AG04450 (cell line): ENCODE measurements around the gene TTC6. TPM values are rescaled to one million over a fixed set of nuclear protein-coding genes. Genes with fewer than 3 reads are reported as not detected.
A peak's percentile ranks its signal among the peaks of the same experiment; 100 is the strongest.

Experiments used
- CTCF ChIA-PET: fragments of 300-600, 350-600 bp; formaldehyde crosslinking; extraction: SDS; loops from one replicate; lab custom pipeline; 2022; ENCODE audit warnings: antibody characterized with exemption, inconsistent platforms; lab: Charles Lee
- POLR2A ChIA-PET: fragments of 350-600 bp; formaldehyde crosslinking; extraction: SDS; loops from one replicate; lab custom pipeline; 2021; ENCODE audit warnings: antibody characterized with exemption, inconsistent platforms; lab: Yijun Ruan, JAX
- DNase-seq: peaks from one replicate; pipeline ENCODE4 v3.0.0-alpha.2; 2011; ENCODE audit warnings: low read depth, low spot score
- H3K27ac ChIP-seq: one replicate; pipeline ENCODE4 v1.5.1; 2012; ENCODE audit warnings: low read depth, low read length, control low read depth
- H3K27me3 ChIP-seq: one replicate; pipeline ENCODE4 v1.6.0; 2012; ENCODE audit warnings: low read length; ENCODE audit not compliant: control insufficient read depth, insufficient read depth
- H3K4me3 ChIP-seq: 2 replicates; pipeline ENCODE4 v1.5.1; 2011; ENCODE audit warnings: mild to moderate bottlenecking, low read depth, low read length, control low read depth
- H3K9me3 ChIP-seq: 2 replicates; pipeline ENCODE4 v1.5.1; 2012; ENCODE audit warnings: low read length; ENCODE audit not compliant: control insufficient read depth, insufficient read depth
- CTCF ChIP-seq: IDR thresholded peaks from 2 replicates; pipeline ENCODE4 v1.5.1; 2011; ENCODE audit warnings: low read depth, low read length, control low read depth, inconsistent platforms
- polyA minus RNA-seq: library from RNA; depleted of rRNA, polyadenylated mRNA; stranded (reverse); fragments of >200 nt; gene quantifications from 2 replicates; pipeline ENCODE4 v1.2.3, GENCODE V29; 2011; rRNA and poly(A)+ RNA removed
- polyA plus RNA-seq: library from polyadenylated mRNA; depleted of rRNA; stranded (reverse); fragments of >200 nt; gene quantifications from 2 replicates; pipeline ENCODE4 v1.2.3, GENCODE V29; 2011; rRNA removed

TTC6 gene, protein sequence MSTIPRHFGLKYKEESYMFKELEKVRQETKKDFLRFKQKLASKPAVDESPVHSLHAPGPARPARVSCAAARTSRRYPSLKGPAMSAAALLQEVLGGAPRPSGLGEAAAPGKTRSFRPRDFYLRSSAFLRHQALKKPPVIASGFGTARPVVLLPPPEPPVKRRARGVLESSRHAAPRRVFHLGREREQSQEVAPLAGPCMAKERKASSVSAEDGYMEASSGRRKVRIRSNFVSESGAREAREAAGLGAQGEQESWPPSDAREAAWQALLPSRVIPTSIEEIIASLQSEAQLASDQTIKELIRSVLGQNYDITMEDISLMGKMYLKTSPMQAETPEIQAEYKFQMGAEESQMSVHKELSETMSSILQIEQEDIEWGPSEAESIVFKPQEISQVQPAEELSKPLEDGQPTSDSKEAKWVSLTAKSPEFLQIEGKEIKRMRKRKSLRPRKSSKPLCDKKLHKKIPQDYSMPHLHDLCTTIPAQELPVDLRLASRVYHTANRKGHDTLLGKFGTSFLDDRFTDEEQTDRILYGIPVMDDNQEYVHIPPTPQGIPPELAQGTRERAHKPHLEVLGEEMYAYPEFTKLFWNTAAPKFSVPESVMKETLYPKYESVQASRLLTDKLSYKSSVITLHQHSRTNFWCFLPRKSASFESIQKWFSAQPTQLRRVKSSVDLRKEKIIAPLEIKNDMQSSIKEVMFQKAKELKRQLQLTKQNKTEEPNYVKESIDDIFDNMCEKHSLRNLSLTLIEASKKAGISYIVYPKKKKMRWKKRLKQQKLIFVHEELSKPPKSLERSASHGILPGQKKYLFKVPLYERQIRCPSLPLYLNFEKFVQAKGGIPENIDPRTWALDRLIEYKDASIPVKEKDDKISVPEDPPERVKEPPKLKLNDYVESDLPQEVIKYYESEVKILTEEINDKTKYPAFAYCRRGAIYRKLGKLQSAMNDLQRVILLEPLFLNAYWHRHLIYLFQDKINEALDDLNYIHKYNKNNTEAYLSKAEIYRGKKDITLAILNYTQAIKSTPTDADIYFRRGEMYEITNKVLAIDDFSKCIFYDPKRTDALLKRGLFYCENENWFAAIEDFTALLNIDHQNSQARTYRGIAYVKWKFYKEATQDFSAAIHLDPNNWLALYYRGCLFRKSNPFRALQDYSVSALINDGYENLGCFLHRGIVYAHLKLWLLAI (N-terminal part only)
- 0.01 TPM in 1 of 2 replicates, not detected in the other for polyA plus RNA-seq
- not detected in 2 replicates for polyA minus RNA-seq

- H3K27ac ChIP-seq, result no peak within 1 kb of the TSS
- H3K4me3 ChIP-seq, result peak within 1 kb of the TSS; percentile 61
- peaks cover 83% of the 10 kb centered on the region for H3K27me3 ChIP-seq
- ChIA-PET CTCF (interaction anchor here (0.5 to 3.9 kb wide), 10 partner anchors 57 to 364 kb away, joined by 3 to 25 read pairs (median 4); no protein-coding TSS in a partner anchor), POLR2A (no interaction called here)
- no peak for DNase-seq
- H3K9me3 ChIP-seq, result peaks cover 27% of the 10 kb centered on the region; the same call in 1 of the 2 replicates
- no peak for TF ChIP-seq CTCF
Measured at GRCh38 chr14:37594971-37595808, at the start of gene TTC6, which contains the start of gene FOXA1. Gene TTC6, plus strand, starts transcription at chr14:37595629. Its CDS starts 26,436 bp downstream, at chr14:37622065. Gene FOXA1, minus strand, starts transcription at chr14:37595249. Its CDS starts 277 bp downstream, at chr14:37594972.

- DNase-seq, result no peak
- POLR2A ChIA-PET, result no interaction called here
Measured at GRCh38 chr14:37546621-37547447, 48.6 kb upstream of the TTC6 start.

DNA sequence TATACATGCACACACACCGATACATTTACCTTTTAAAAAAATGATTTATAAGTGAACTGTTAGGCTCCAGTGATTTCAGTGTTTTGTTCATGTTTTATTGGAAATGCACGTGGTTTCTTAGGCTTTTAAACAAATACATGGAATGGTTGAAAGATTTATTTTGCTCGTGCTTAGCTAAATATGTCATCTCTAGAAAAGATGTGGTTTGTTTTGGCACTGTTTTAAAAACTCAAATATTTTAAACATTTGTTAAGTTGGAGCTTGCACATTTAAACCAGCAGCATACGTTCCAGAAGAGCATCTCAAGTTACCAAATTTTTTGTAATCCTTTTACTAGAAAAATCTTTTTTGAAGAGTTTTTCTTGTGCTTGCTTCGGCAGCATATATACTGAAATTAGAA, 44.9 kb upstream of the TTC6 start:
- ChIA-PET POLR2A (no interaction called here), CTCF (no interaction called here)
- no peak overlapping the region for H3K4me3 ChIP-seq
- H3K27me3 ChIP-seq, result no peaks in the 10 kb centered on the region
- no peaks in the 10 kb centered on the region for H3K9me3 ChIP-seq
- H3K27ac ChIP-seq, result no peak overlapping the region
- peak; percentile 49 for DNase-seq
- no peak for TF ChIP-seq CTCF

More at GRCh38 chr14:37546621-37547447, 48.6 kb upstream of the TTC6 start:
- Histone ChIP-seq H3K9me3 (no peaks in the 10 kb centered on the region), H3K4me3 (no peak overlapping the region), H3K27me3 (no peaks in the 10 kb centered on the region), H3K27ac (no peak overlapping the region)
- CTCF ChIA-PET, result no interaction called here
- no peak for TF ChIP-seq CTCF

DNA sequence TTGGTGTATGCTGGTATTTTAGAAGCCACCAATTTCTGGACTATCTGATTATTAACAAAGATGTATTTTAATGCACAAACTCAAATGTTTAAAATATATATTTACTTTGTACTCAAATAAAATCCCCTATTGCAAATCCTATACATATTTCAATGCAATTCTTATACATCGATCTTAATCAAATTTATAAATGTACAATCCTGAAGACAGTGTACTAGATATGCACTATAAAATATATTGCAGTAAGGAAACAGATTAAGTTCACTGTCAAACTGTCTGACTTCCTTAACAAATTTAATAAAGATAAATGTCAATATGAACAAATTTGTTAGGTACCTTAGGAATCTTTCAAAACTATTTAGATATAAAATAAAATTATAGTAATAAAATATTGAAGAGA, 44.3 kb upstream of the TTC6 start:
- H3K9me3 ChIP-seq, result peaks cover 2% of the 10 kb centered on the region; the same call in 1 of the 2 replicates
- CTCF ChIA-PET, result no interaction called here
- POLR2A ChIA-PET, result no interaction called here

More for the DNA sequence above, 44.3 kb upstream of the TTC6 start:
- no peak for TF ChIP-seq CTCF
- Histone ChIP-seq H3K27me3 (no peaks in the 10 kb centered on the region), H3K4me3 (no peak overlapping the region), H3K27ac (no peak overlapping the region)
- no peak for DNase-seq
